Fibroblast of lung (primary cell): ENCODE measurements around the gene ANKRD17. TPM values are rescaled to one million over a fixed set of nuclear protein-coding genes. Genes with fewer than 3 reads are reported as not detected.
A peak's percentile ranks its signal among the peaks of the same experiment; 100 is the strongest.

Experiments
- DNase-seq, 2 donors: peaks; one replicate each; pipeline versions ENCODE4 v3.0.0 to v3.0.0-alpha.2; 2010; ENCODE audit warnings: low read depth in 2 of 2
- H2AFZ ChIP-seq: 2 replicates; pipeline ENCODE4 v1.5.1; 2012; ENCODE audit warnings: low read length, control low read depth, inconsistent platforms
- H3K27ac ChIP-seq: 2 replicates; pipeline ENCODE4 v1.5.1; 2011; ENCODE audit warnings: low read length, control low read depth; ENCODE audit not compliant: insufficient read depth
- H3K27me3 ChIP-seq: 2 replicates; pipeline ENCODE4 v1.5.1; 2011; ENCODE audit warnings: mild to moderate bottlenecking, low read length; ENCODE audit not compliant: control insufficient read depth, insufficient read depth
- H3K36me3 ChIP-seq: 2 replicates; pipeline ENCODE4 v1.5.1; 2011; ENCODE audit warnings: low read length; ENCODE audit not compliant: control insufficient read depth, insufficient read depth
- H3K4me1 ChIP-seq: 2 replicates; pipeline ENCODE4 v1.5.1; 2011; ENCODE audit warnings: low read length; ENCODE audit not compliant: control insufficient read depth, insufficient read depth; ENCODE audit errors: extremely low read depth
- H3K4me2 ChIP-seq: 2 replicates; pipeline ENCODE4 v1.5.1; 2011; ENCODE audit warnings: low read length, control low read depth; ENCODE audit not compliant: insufficient read depth; ENCODE audit errors: extremely low read depth
- H3K4me3 ChIP-seq, 4 experiments: fragments of 200-600 bp in 1 of 4; sonication (generic) in 1 of 4; replicated peaks in 1 of 4; 2 replicates each; pipeline ENCODE4 v1.5.1; 2011 to 2016; ENCODE audit warnings: low read length in 4 of 4, low read depth in 3 of 4, mild to moderate bottlenecking in 3 of 4, control low read depth in 2 of 4, inconsistent platforms in 1 of 4, mixed read lengths in 1 of 4; ENCODE audit not compliant: insufficient read depth in 1 of 4; ENCODE audit errors: control extremely low read depth in 1 of 4
- H3K79me2 ChIP-seq: 2 replicates; pipeline ENCODE4 v1.5.1; 2012; ENCODE audit warnings: mild to moderate bottlenecking, low read length, inconsistent platforms; ENCODE audit not compliant: control insufficient read depth, insufficient read depth
- H3K9ac ChIP-seq: 2 replicates; pipeline ENCODE4 v1.5.1; 2011; ENCODE audit warnings: mild to moderate bottlenecking, low read length, control low read depth; ENCODE audit not compliant: insufficient read depth
- H3K9me3 ChIP-seq: 2 replicates; pipeline ENCODE4 v1.5.1; 2012; ENCODE audit warnings: low read depth, low read length; ENCODE audit not compliant: control insufficient read depth, insufficient read depth
- H4K20me1 ChIP-seq: 2 replicates; pipeline ENCODE4 v1.5.1; 2011; ENCODE audit warnings: low read length; ENCODE audit not compliant: control insufficient read depth, insufficient read depth; ENCODE audit errors: extremely low read depth
- EZH2 ChIP-seq: IDR thresholded peaks from 2 replicates; pipeline ENCODE4 v1.5.1; 2012; ENCODE audit warnings: low read length, control low read depth, mild to moderate bottlenecking; ENCODE audit errors: missing control alignments
- polyA plus RNA-seq, 2 donors: library from polyadenylated mRNA; depleted of rRNA in 1 of 2; stranded (reverse) in 1 of 2; unstranded in 1 of 2; fragments of >200 nt; gene quantifications; 2 replicates each; pipeline ENCODE4 v1.2.1, GENCODE V29; 2011 to 2012; ENCODE audit warnings: missing spikeins in 1 of 2
- total RNA-seq: library from RNA; depleted of rRNA; stranded (reverse); fragments of >200 nt; gene quantifications from 2 replicates; pipeline ENCODE4 v1.2.1, GENCODE V29; 2014
- TF ChIP-seq, protein P1 (sequence below), 2 donors: IDR thresholded peaks in 1 of 2; conservative IDR thresholded peaks in 1 of 2; 1 replicate in 1 of 2; 2 replicates in 1 of 2; pipeline ENCODE4 v1.5.1; 2011 to 2012; ENCODE audit warnings: low read length in 2 of 2, control low read depth in 1 of 2, inconsistent platforms in 1 of 2, low read depth in 1 of 2, mild to moderate bottlenecking in 1 of 2

ANKRD17 gene
- total and polyA plus RNA-seq, 2 donors (not counting 1 experiment from before 2014, with no cell fraction given), result 46.2 to 54.6 TPM

DNA sequence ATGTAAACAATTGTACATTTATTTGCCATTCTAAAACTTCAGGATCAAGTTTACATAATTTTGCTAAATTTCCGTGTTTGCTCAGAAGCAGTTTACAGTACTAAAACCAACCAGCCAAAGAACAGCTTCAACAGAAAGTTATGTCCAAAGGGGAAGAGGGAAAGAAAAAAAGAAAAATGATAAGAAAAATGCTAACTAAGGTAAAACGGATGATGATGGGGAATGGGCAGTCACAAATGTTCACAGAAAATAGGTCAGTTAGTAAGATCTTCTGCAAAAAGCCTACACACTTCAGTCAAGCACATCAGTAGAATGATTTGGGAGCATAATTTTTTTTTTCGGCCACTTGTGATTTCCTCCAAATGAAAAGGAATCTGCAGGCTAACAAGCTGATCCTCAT, 182.8 kb downstream of the ANKRD17 start:
- H3K4me3 ChIP-seq, result no peak overlapping the region
- no peaks in the 10 kb centered on the region for H3K4me1 ChIP-seq
- no peaks in the 10 kb centered on the region for H3K79me2 ChIP-seq
- DNase-seq, result no peak
- H3K9me3 ChIP-seq, result no peaks in the 10 kb centered on the region
- no peak overlapping the region for H3K9ac ChIP-seq
- no peak overlapping the region for H3K4me2 ChIP-seq
- H4K20me1 ChIP-seq, result no peaks in the 10 kb centered on the region
- H3K27ac ChIP-seq, result no peak overlapping the region
- TF ChIP-seq, protein P1, sequence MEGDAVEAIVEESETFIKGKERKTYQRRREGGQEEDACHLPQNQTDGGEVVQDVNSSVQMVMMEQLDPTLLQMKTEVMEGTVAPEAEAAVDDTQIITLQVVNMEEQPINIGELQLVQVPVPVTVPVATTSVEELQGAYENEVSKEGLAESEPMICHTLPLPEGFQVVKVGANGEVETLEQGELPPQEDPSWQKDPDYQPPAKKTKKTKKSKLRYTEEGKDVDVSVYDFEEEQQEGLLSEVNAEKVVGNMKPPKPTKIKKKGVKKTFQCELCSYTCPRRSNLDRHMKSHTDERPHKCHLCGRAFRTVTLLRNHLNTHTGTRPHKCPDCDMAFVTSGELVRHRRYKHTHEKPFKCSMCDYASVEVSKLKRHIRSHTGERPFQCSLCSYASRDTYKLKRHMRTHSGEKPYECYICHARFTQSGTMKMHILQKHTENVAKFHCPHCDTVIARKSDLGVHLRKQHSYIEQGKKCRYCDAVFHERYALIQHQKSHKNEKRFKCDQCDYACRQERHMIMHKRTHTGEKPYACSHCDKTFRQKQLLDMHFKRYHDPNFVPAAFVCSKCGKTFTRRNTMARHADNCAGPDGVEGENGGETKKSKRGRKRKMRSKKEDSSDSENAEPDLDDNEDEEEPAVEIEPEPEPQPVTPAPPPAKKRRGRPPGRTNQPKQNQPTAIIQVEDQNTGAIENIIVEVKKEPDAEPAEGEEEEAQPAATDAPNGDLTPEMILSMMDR (conservative IDR thresholded peaks at IDR 0.05 in 1 of 2, IDR thresholded peaks at IDR 0.05 in 1 of 2; ENCODE audit: low read depth in 1 of 2, low read length in 2 of 2), result no peak
- TF ChIP-seq EZH2, result no peak
- H2AFZ ChIP-seq, result no peak overlapping the region
- peaks cover 2% of the 10 kb centered on the region for H3K36me3 ChIP-seq
- H3K27me3 ChIP-seq, result no peaks in the 10 kb centered on the region

- Histone ChIP-seq H3K27ac (peak overlapping the region; percentile 91), H3K27me3 (no peaks in the 10 kb centered on the region), H3K36me3 (no peaks in the 10 kb centered on the region), H3K4me3 (peak overlapping the region; percentile 19 to 93 (median 62)), H3K9me3 (no peaks in the 10 kb centered on the region), H3K79me2 (peaks cover 8% of the 10 kb centered on the region), H3K9ac (peak overlapping the region; percentile 21), H2AFZ (peak overlapping the region; percentile 37), H3K4me2 (peak overlapping the region; percentile 86), H3K4me1 (no peaks in the 10 kb centered on the region), H4K20me1 (no peaks in the 10 kb centered on the region)
- no peak for TF ChIP-seq EZH2
- TF ChIP-seq, protein P1 (conservative IDR thresholded peaks at IDR 0.05 in 1 of 2, IDR thresholded peaks at IDR 0.05 in 1 of 2; ENCODE audit: low read depth in 1 of 2, low read length in 2 of 2), result no peak
- DNase-seq, result no peak
These were observed 188.6 kb downstream of the ANKRD17 start for GRCh38 chr4:73070074-73070390.

DNA sequence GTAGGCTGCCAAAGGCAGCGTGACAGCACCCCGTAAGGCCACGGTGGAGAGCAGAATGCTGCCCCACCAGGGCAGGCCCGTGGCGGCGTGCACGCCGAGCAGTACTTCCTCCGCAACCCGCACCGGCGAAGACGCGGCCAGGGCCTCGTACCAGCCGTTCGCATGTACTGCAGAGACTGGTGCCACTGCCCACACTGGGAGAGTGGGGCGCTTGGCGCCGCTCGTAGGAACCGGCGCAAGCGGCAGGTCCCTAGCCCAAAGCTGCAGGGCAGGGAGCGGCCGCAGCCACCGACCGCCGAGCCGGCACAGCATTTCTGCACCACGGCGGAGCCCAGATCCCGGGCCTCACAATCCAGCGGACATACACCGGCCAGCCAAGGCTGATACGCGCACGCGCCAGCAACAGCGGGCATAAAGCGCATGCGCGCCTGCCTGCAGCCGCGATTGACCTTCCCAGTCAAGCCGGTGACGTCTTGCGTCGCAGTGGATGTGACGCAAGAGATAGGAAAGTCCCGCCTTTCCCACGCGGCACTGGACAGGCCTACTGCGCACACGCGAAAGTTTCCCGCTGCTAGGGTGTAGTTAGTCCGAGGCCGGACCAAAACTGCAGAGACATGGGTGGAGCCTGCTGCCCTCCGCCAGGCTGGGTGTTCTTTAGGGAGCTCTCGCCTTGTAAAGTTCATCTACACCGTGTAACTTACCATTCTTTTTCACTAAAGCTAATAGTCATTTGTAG, 189.1 kb downstream of the ANKRD17 start, which contains the start of gene COX18:
TSS of gene COX18 (minus strand) at position 379 of the 736 bp plus-strand sequence. CDS start at position 312, 67 bp downstream.
- TF ChIP-seq, protein P1 (conservative IDR thresholded peaks at IDR 0.05 in 1 of 2, IDR thresholded peaks at IDR 0.05 in 1 of 2; ENCODE audit: low read depth in 1 of 2, low read length in 2 of 2), result no peak
- TF ChIP-seq EZH2, result no peak
- Histone ChIP-seq H3K4me1 (no peaks in the 10 kb centered on the region), H3K9ac (peak within 1 kb of the TSS; percentile 88), H3K4me3 (peak within 1 kb of the TSS; percentile 82 to 93 (median 86)), H3K27ac (peak within 1 kb of the TSS; percentile 91), H3K4me2 (peak within 1 kb of the TSS; percentile 86), H4K20me1 (no peaks in the 10 kb centered on the region), H2AFZ (peak within 1 kb of the TSS; percentile 76), H3K36me3 (no peaks in the 10 kb centered on the region), H3K9me3 (no peaks in the 10 kb centered on the region), H3K79me2 (peaks cover 8% of the 10 kb centered on the region), H3K27me3 (no peaks in the 10 kb centered on the region)
- DNase-seq, result peak; percentile 98 to 99
